Esophagus muscularis mucosa (tissue), 4 donors: ENCODE measurements around the gene ITPR2. TPM values are rescaled to one million over a fixed set of nuclear protein-coding genes. Genes with fewer than 3 reads are reported as not detected.
"Not testable (repeated sequence)": the region's sequence is repeated elsewhere in the genome, so short reads cannot be mapped to it uniquely, and the experiment has no call there.

Experiments
- DNase-seq: peaks from one replicate; pipeline ENCODE4 v3.0.0-alpha.2; 2017; ENCODE audit errors: extremely low spot score
- H3K27ac ChIP-seq, 4 donors: fragments of 200-600 bp; sonication (generic); replicated peaks in 1 of 4; 1 replicate in 3 of 4; 2 replicates in 1 of 4; pipeline ENCODE4 v1.5.1; 2016 to 2019; ENCODE audit warnings: mild to moderate bottlenecking in 1 of 4
- H3K27me3 ChIP-seq, 4 donors: fragments of 200-600 bp; sonication (generic); one replicate each; pipeline versions ENCODE4 v1.5.1 to v1.6.0; 2016 to 2019
- H3K36me3 ChIP-seq, 4 donors: fragments of 200-600 bp; sonication (generic); one replicate each; pipeline ENCODE4 v1.5.1; 2016 to 2019
- H3K4me1 ChIP-seq, 4 donors: fragments of 200-600 bp; sonication (generic); one replicate each; pipeline ENCODE4 v1.5.1; 2016 to 2019
- H3K4me3 ChIP-seq, 4 donors: fragments of 200-600 bp; sonication (generic); 1 replicate in 2 of 4; 2 replicates in 2 of 4; pipeline ENCODE4 v1.5.1; 2016 to 2019; ENCODE audit warnings: mild to moderate bottlenecking in 4 of 4, moderate library complexity in 1 of 4
- H3K9me3 ChIP-seq, 4 donors: fragments of 200-600 bp; sonication (generic); 1 replicate in 3 of 4; 2 replicates in 1 of 4; pipeline ENCODE4 v1.5.1; 2016 to 2019
- EP300 ChIP-seq: sonication (generic); formaldehyde crosslinking; IDR thresholded peaks from one replicate; pipeline ENCODE4 v1.6.1; 2017; ENCODE audit warnings: antibody characterized with exemption
- POLR2A ChIP-seq: fragments of 450-650 bp; IDR thresholded peaks from one replicate; pipeline ENCODE4 v1.6.1; 2017; ENCODE audit warnings: antibody characterized with exemption, moderate library complexity, mild to moderate bottlenecking, low read depth
- POLR2AphosphoS5 ChIP-seq, 2 donors: sonication (generic); formaldehyde crosslinking; IDR thresholded peaks; one replicate each; pipeline ENCODE4 v1.6.1; 2017; ENCODE audit warnings: antibody characterized with exemption in 2 of 2
- WGBS: methylation state at CpG from one replicate; pipeline ENCODE4 v1.1.5; 2018; 5-methylcytosine and 5-hydroxymethylcytosine counted together
- intact Hi-C: fragments of 100-400 bp; cut with DNase I; formaldehyde crosslinking; loops from one replicate; pipeline ENCODE4 v1.15.1; 2023
- total RNA-seq, 4 donors: library from RNA; depleted of rRNA; stranded (reverse); fragments of >200 nt; gene quantifications; one replicate each; pipeline versions ENCODE4 v1.1.0 to v1.2.1, GENCODE V29; 2016
- TF ChIP-seq, protein P1 (sequence below), 3 experiments: fragments of 200-600 bp in 2 of 3; fragments of 450-650 bp in 1 of 3; sonication (generic) in 2 of 3; IDR thresholded peaks; one replicate each; pipeline ENCODE4 v1.5.1; 2017 to 2019; ENCODE audit warnings: antibody characterized with exemption in 3 of 3, mild to moderate bottlenecking in 2 of 3, moderate library complexity in 1 of 3

The ITPR2 gene
- total RNA-seq, 4 donors from 2014 or later = 23.7 to 26.6 (median 25.4) TPM

DNA sequence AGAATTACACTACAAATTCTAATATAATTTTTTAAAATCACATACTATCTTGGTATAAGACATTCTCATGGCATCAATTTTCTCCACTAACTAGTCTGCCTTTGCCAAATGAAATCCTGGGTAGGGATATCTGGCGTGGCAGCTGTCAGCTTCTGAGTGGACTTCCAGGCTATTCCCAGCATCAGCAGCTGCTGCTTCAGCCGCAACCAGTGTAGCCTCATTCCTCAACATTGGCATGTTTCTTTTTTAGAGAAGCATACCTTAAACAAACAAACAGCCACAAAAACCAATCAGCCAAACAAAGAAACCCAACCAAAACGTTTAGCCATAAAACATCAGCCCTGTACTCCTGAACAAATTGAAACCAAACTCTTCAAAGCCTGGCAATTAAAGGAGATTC is 401.8 kb downstream of the ITPR2 start:
- intact Hi-C loops = loop anchor here (10.0 kb wide), 2 partner anchors 224 to 326 kb away; no protein-coding TSS in a partner anchor
- Histone ChIP-seq H3K27ac (no peak overlapping the region), H3K36me3 (no peaks in the 10 kb centered on the region), H3K4me1 (peaks cover 0 to 2% (median under 1%) of the 10 kb centered on the region in 4 donors), H3K27me3 (no peaks in the 10 kb centered on the region), H3K4me3 (no peak overlapping the region), H3K9me3 (no peaks in the 10 kb centered on the region)
- no peak for TF ChIP-seq EP300
- TF ChIP-seq POLR2AphosphoS5 (IDR thresholded peaks at IDR 0.05) = no peak
- no peak for TF ChIP-seq POLR2A
- TF ChIP-seq, protein P1, sequence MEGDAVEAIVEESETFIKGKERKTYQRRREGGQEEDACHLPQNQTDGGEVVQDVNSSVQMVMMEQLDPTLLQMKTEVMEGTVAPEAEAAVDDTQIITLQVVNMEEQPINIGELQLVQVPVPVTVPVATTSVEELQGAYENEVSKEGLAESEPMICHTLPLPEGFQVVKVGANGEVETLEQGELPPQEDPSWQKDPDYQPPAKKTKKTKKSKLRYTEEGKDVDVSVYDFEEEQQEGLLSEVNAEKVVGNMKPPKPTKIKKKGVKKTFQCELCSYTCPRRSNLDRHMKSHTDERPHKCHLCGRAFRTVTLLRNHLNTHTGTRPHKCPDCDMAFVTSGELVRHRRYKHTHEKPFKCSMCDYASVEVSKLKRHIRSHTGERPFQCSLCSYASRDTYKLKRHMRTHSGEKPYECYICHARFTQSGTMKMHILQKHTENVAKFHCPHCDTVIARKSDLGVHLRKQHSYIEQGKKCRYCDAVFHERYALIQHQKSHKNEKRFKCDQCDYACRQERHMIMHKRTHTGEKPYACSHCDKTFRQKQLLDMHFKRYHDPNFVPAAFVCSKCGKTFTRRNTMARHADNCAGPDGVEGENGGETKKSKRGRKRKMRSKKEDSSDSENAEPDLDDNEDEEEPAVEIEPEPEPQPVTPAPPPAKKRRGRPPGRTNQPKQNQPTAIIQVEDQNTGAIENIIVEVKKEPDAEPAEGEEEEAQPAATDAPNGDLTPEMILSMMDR (IDR thresholded peaks at IDR 0.05) = no peak
- WGBS = 47% methylated on average over 3 of the region's 3 CpGs
- no peak for DNase-seq

- intact Hi-C loops = loop anchor here (10.0 kb wide), 2 partner anchors 224 to 326 kb away; no protein-coding TSS in a partner anchor
- not testable (repeated sequence) for H3K4me3 ChIP-seq, H3K9me3 ChIP-seq
These were observed 402.4 kb downstream of the ITPR2 start for GRCh38 chr12:26430596-26430995.

GRCh38 chr12:26429070-26429691 is 403.8 kb downstream of the ITPR2 start:
- H3K4me1 ChIP-seq = peaks cover 0 to 8% (median 6%) of the 10 kb centered on the region in 4 donors
- WGBS = 88% methylated on average over 2 of the region's 2 CpGs
- intact Hi-C loops = no loop called here
- no peak overlapping the region for H3K27ac ChIP-seq
- no peak for DNase-seq
- H3K9me3 ChIP-seq = no peaks in the 10 kb centered on the region
- no peaks in the 10 kb centered on the region for H3K36me3 ChIP-seq
- H3K4me3 ChIP-seq = no peak overlapping the region
- no peak for TF ChIP-seq POLR2A
- TF ChIP-seq EP300 = no peak
- TF ChIP-seq POLR2AphosphoS5 (IDR thresholded peaks at IDR 0.05) = no peak
- TF ChIP-seq, protein P1 (IDR thresholded peaks at IDR 0.05) = no peak
- no peaks in the 10 kb centered on the region for H3K27me3 ChIP-seq

More at GRCh38 chr12:26430596-26430995, 402.4 kb downstream of the ITPR2 start:
- not testable (repeated sequence) for H3K27me3 ChIP-seq, H3K27ac ChIP-seq, H3K36me3 ChIP-seq, H3K4me1 ChIP-seq, DNase-seq

DNA sequence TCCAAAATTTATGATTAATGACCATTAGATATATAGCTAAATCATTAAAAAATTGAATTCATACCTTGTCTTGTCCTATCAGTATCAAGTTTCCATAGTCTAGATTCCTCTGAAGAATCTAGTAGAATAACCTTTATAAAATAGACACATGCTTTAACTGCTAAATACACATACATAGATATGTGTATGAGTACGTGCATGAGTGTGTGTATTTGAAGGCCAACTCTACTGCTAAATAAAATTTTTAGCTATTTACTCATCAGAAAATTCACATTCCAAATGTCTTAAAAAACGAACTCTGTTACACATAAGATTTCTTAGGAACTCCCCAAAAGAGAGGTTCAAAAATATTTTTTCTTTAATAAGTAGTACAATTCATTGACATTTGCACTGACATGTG is 404.6 kb downstream of the ITPR2 start:
- 90% methylated on average over 2 of the region's 2 CpGs for whole genome bisulfite sequencing
- TF ChIP-seq POLR2A (no peak), POLR2AphosphoS5 (IDR thresholded peaks at IDR 0.05) (no peak), EP300 (no peak)
- TF ChIP-seq, protein P1 (IDR thresholded peaks at IDR 0.05) = no peak
- no peak for DNase-seq
- no peaks in the 10 kb centered on the region for H3K9me3 ChIP-seq
- intact Hi-C loops = no loop called here
- H3K36me3 ChIP-seq = no peaks in the 10 kb centered on the region
- H3K27ac ChIP-seq = no peak overlapping the region
- H3K4me3 ChIP-seq = no peak overlapping the region
- H3K27me3 ChIP-seq = no peaks in the 10 kb centered on the region
- peaks cover 0 to 8% (median 6%) of the 10 kb centered on the region in 4 donors for H3K4me1 ChIP-seq

DNA sequence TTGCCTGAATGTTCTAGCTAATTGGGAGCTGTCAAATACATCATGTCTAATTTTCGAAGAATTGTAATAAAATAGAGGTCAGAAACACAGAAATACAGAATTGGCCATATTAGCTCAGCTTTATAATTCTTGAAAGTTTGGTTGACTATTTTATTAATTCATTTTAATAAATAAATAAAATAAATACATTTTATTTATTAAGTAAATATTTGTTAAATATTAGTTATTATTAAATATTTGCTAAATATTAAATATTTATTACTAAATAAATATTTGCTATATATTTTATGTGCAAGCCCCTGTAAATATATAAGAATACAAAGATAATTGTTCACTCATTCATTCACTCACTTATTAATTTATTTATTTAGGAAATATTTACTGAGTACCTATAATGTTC is 406.3 kb downstream of the ITPR2 start:
- Histone ChIP-seq H3K4me3 (no peak overlapping the region), H3K27ac (no peak overlapping the region), H3K36me3 (no peaks in the 10 kb centered on the region), H3K27me3 (no peaks in the 10 kb centered on the region), H3K9me3 (no peaks in the 10 kb centered on the region), H3K4me1 (peaks cover 0 to 8% (median 6%) of the 10 kb centered on the region in 4 donors)
- no peak for DNase-seq
- intact Hi-C loops = no loop called here
- TF ChIP-seq EP300 (no peak), POLR2AphosphoS5 (IDR thresholded peaks at IDR 0.05) (no peak), POLR2A (no peak)
- TF ChIP-seq, protein P1 (IDR thresholded peaks at IDR 0.05) = no peak
- WGBS = 95% methylated on average over 1 of the region's 1 CpG
